Right ventricle myocardium superior (tissue), 1 donor: ENCODE results near the gene GRIA1. TPM values are rescaled to one million over a fixed set of nuclear protein-coding genes. Genes with fewer than 3 reads are reported as not detected.

Source experiments
- ATAC-seq: fragments of 200-7000 bp; cut with Tn5 transposase; one replicate; pipeline ENCODE4 v1.9.1; 2020; ENCODE audit warnings: mild to moderate bottlenecking; ENCODE audit not compliant: poor library complexity
- DNase-seq: peaks from one replicate; pipeline ENCODE4 v3.0.0-alpha.2; 2020
- intact Hi-C: fragments of 100-400 bp; cut with DNase I; formaldehyde crosslinking; loops from one replicate; pipeline ENCODE4 v1.11.2; 2022
- total RNA-seq: library from RNA; stranded (reverse); fragmentation: NEBNext Ultra II Directional; extraction: Animal tissue kit (Norgen Biotek cat#: 25700); gene quantifications from one replicate; pipeline ENCODE4 v1.2.1, GENCODE V29; 2021
- donor health status: DM: no; HTN: yes; CAD: no; lungs with severe emphysema.

Gene GRIA1
- total RNA-seq, 1 donor from 2014 or later: 0.05 TPM

- intact Hi-C loops: no loop called here
- DNase-seq (no peak), ATAC-seq (no peak)
Measured at GRCh38 chr5:153537207-153537606, 46.7 kb downstream of the GRIA1 start.

- intact Hi-C loops: no loop called here
- no peak for ATAC-seq
Measured at GRCh38 chr5:153539983-153540382, 49.5 kb downstream of the GRIA1 start.

GRCh38 chr5:153542536-153542935 lies 52.1 kb downstream of the GRIA1 start:
- intact Hi-C loops: no loop called here
- ATAC-seq: no peak
- no peak for DNase-seq

More at GRCh38 chr5:153539983-153540382, 49.5 kb downstream of the GRIA1 start:
- DNase-seq: no peak

GRCh38 chr5:153543288-153543687 lies 52.8 kb downstream of the GRIA1 start:
- intact Hi-C loops: no loop called here
- ATAC-seq (no peak), DNase-seq (no peak)

- DNase-seq (no peak), ATAC-seq (no peak)
- intact Hi-C loops: no loop called here
Measured at GRCh38 chr5:153543959-153544470, 53.5 kb downstream of the GRIA1 start.

- intact Hi-C loops: no loop called here
- no peak for ATAC-seq
- DNase-seq: no peak
Measured at GRCh38 chr5:153544706-153545105, 54.2 kb downstream of the GRIA1 start.

- no peak for ATAC-seq
- DNase-seq: no peak
- intact Hi-C loops: no loop called here
Measured at GRCh38 chr5:153546566-153546965, 56.1 kb downstream of the GRIA1 start.

GRCh38 chr5:153551537-153552079 lies 61.1 kb downstream of the GRIA1 start:
- intact Hi-C loops: no loop called here
- no peak for DNase-seq
- ATAC-seq: no peak

- no peak for ATAC-seq
- DNase-seq: no peak
- intact Hi-C loops: no loop called here
Measured at GRCh38 chr5:153552886-153553285, 62.4 kb downstream of the GRIA1 start.

- DNase-seq (no peak), ATAC-seq (no peak)
- intact Hi-C loops: no loop called here
Measured at GRCh38 chr5:153555420-153556114, 65.1 kb downstream of the GRIA1 start.

GRCh38 chr5:153558957-153559356 lies 68.5 kb downstream of the GRIA1 start:
- ATAC-seq (no peak), DNase-seq (no peak)
- intact Hi-C loops: no loop called here

- intact Hi-C loops: no loop called here
- ATAC-seq (no peak), DNase-seq (no peak)
Measured at GRCh38 chr5:153559926-153560325, 69.5 kb downstream of the GRIA1 start.

- intact Hi-C loops: no loop called here
- DNase-seq (no peak), ATAC-seq (no peak)
Measured at GRCh38 chr5:153562189-153562588, 71.7 kb downstream of the GRIA1 start.

GRCh38 chr5:153565822-153566221 lies 75.4 kb downstream of the GRIA1 start:
- intact Hi-C loops: no loop called here
- no peak for DNase-seq
- no peak for ATAC-seq

GRCh38 chr5:153569036-153569435 lies 78.6 kb downstream of the GRIA1 start:
- no peak for ATAC-seq
- intact Hi-C loops: no loop called here
- DNase-seq: no peak

- no peak for ATAC-seq
Measured at GRCh38 chr5:153571162-153571561, 80.7 kb downstream of the GRIA1 start.

GRCh38 chr5:153572411-153573145 lies 82.1 kb downstream of the GRIA1 start:
- ATAC-seq (peak; percentile 38), DNase-seq (no peak)
- intact Hi-C loops: no loop called here

More at GRCh38 chr5:153571162-153571561, 80.7 kb downstream of the GRIA1 start:
- intact Hi-C loops: no loop called here
- DNase-seq: no peak

- peak; percentile 48 for ATAC-seq
- DNase-seq: no peak
- intact Hi-C loops: no loop called here
Measured at GRCh38 chr5:153573326-153574033, 83.0 kb downstream of the GRIA1 start.
